EL (cell line): ENCODE data around the gene SCFD1.

Experiments
- DNase-seq: peaks from one replicate; pipeline ENCODE4 v3.0.0-alpha.2; 2016

SCFD1 gene

DNA sequence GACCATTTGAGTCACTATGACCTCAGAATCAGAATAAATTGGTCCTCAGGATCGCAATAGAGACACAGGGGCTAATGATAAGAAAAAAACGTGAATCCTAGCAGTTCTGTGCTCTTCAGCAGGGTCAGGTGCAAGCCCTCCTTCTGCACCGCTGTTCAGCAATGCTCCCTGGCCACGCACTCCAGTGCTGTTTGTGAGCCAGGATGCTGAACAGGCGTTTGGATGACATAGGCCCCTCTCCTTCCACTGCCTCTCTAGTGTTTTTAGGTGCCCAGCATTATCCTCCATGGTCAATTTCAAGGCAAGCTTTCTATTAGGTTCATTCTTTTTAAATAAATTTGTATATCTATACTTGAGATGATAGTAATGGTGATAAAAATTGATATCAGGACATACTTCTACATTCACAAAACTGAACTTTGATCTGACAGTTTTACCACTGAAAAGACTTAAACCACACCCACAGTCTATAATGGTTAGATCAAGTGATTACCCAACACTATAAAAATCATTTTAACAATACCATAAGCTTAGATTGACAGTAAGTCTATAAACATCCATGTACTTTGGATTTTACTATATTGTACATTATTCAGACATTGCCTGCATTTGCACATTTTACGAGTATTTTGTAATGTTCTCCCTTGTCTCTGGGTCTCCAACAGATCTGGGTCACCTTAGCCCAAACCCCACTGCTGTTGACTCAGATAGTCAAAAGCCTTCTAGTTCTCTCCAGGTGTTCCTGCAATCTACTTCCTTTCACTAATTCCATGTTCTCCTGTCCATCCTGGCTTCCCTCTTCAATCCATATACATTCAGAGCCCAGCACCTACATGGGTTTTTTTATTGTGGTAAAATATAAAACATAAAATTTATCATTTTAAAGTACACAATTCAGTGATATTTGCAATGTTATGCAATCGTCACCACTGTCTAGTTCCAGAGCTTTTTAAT lies 137.3 kb downstream of the SCFD1 start:
- no peak for DNase-seq

DNA sequence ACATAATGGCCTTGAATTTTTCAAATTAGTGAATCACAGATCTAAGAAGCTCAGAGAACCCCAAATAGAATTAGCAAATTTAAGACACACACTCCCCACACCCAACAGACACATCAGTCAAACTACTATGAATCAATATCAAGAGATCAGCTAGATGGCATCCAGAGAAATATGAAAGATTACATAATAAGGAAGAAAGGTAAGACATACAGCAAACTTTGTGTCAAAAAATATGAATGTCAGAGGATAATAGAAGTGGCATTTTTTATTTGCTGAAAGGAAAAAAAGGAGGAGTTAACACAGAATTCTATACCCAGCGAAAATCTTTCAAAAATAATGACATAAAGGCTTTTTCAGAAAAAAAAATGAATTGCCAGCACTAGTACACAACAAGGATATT lies 141.8 kb downstream of the SCFD1 start:
- DNase-seq = no peak

DNA sequence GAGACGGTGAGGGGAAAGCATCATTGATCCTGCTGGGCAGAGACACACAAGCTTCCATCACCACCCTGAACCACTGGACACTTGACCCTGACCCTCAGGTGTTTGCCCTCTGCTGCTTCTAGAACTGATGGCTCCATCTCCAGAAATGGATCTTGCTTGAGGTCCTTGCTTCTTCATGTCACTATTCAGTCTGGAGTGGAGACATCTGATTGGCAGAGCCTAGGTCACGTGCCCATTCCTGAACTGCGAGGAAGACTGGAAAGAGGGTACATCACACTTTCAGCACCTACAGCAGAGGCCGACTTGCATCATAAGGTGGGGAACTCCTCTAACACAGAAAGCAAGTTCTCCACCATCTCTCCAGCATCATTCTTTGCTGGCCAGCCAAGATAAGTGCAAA lies 145.5 kb downstream of the SCFD1 start:
- DNase-seq = no peak

DNA sequence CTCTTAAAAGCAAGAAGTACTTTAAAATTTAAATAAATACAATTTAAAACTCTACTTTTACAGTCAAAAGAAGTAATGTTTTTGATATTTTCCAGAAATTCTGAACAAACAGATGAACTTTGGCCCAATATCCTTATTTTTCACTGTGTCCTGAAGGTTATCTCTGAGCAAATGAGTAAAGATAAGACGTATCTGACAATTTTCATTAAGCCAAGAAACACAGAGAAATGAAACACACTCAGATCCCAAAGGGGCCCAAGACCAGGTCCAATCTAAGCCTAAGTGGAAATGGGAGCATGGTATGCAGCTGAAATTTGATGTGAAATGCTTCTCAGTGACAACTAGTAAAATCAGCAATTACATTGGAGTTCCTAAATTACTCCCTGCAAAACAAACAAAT lies 146.7 kb downstream of the SCFD1 start:
- DNase-seq = no peak

DNA sequence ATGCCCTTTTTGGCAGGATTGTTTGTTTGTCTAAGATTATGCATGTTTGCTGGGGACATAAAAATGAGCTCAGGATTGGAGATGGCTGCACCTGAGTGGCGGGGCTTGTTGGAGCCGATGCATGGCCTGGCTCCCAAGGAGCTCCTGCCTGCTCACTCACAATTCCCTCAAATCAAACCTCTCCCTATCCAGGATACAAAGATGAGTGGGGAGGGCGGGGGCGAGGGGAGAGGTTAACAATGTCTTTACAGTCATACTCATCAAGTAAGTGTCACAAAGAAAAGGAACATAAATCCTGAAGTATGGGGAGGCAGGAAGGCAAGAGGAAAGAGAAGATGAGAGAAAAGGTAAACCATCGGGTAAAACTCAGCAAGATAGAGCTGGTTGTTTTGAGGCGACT lies 148.3 kb downstream of the SCFD1 start:
- DNase-seq = no peak

DNA sequence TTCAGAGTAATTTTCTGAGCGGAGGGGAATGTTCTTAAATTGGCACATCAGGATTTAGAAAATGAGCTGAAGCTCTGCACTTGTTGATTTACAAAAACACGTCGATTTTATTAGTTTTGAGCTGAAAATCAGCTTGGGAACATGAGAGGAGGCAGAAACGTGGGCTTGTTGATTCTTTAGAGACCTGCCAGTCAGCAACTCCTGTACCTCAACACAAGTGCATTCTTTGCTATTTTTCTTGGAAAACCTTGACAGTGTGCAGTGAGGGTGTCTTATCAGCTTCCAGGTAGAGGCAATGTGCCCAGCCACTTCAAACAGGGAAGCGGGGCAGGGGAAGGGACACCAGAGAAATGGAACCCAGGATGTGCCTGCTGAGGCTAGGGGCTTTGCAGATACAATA lies 149.5 kb downstream of the SCFD1 start:
- DNase-seq = no peak

DNA sequence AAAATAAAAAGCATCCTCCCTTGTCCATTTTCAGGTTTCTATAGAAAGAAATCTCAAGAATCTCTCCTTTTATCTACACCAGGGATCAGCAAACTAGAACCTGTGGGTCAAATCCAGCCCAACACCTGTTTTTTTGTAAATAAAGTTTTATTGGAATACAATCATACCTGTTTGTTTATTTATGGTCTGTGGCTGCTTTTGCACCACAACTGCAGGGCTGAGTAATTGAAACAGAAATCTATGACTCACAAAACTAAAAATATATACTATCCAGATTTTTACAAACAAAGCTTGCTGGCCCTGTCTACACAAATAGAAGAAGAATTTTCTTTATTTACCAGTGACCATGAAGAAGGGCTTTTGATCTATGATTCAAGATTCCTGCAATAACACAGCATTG lies 157.1 kb downstream of the SCFD1 start:
- DNase-seq = peak; percentile 4
